K562 (cell line): ENCODE data around the gene JPT1. TPM values are rescaled to one million over a fixed set of nuclear protein-coding genes. Genes with fewer than 3 reads are reported as not detected.

Experiments used
- CBFB ChIP-seq: sonication (generic); formaldehyde crosslinking; IDR thresholded peaks from 2 replicates; pipeline ENCODE4 v1.4.0; 2020; ENCODE audit warnings: mild to moderate bottlenecking, missing genetic modification reagents
- L3MBTL2 ChIP-seq: fragments of 450-650 bp; IDR thresholded peaks from 2 replicates; pipeline ENCODE4 v1.6.1; 2016; ENCODE audit warnings: mild to moderate bottlenecking, moderate library complexity
- MEIS2 ChIP-seq: fragments of 450-650 bp; IDR thresholded peaks from 2 replicates; pipeline ENCODE4 v1.6.1; 2014; ENCODE audit warnings: mild to moderate bottlenecking; ENCODE audit not compliant: partially characterized antibody
- NBN ChIP-seq: fragments of 450-650 bp; IDR thresholded peaks from 2 replicates; pipeline ENCODE4 v1.6.1; 2016; ENCODE audit warnings: low read depth, mild to moderate bottlenecking
- PML ChIP-seq: IDR thresholded peaks from 2 replicates; pipeline ENCODE4 v1.6.1; 2012; ENCODE audit warnings: low read length, inconsistent platforms
- SMAD2 ChIP-seq: fragments of 150-350 bp; IDR thresholded peaks from 2 replicates; pipeline ENCODE4 v1.6.1; 2014; ENCODE audit warnings: low read depth, mild to moderate bottlenecking, low read length
- SMARCA5 ChIP-seq: fragments of 450-650 bp; IDR thresholded peaks from 2 replicates; pipeline ENCODE4 v1.6.1; 2016
- SMARCE1 ChIP-seq: fragments of 450-650 bp; IDR thresholded peaks from 2 replicates; pipeline ENCODE4 v1.7.1; 2016; ENCODE audit warnings: mild to moderate bottlenecking
- ZFX ChIP-seq: sonication (generic); formaldehyde crosslinking; IDR thresholded peaks from 2 replicates; pipeline ENCODE4 v1.8.0; 2022; ENCODE audit warnings: mild to moderate bottlenecking, missing genetic modification reagents, moderate library complexity
- ZNF766 ChIP-seq: fragments of 200-800 bp; sonication (Bioruptor generic); conservative IDR thresholded peaks from 2 replicates; pipeline ENCODE4 v1.6.1; 2016; ENCODE audit warnings: missing genetic modification characterization, missing compliant biosample characterization
- polyA plus RNA-seq, 8 experiments: library from polyadenylated mRNA; depleted of rRNA in 4 of 8; stranded (reverse) in 5 of 8; unstranded in 3 of 8; fragments of >200 nt; fragmentation: Nextera tagmentation in 2 of 8; fragmentation: Illumina TruSeq in 1 of 8; extraction: Ambion mirVana in 2 of 8; extraction: Trizol in 1 of 8; gene quantifications; 2 replicates each; pipeline versions ENCODE4 v1.2.1 to v1.2.3, GENCODE V29; 2011 to 2014; ENCODE audit warnings: inconsistent platforms in 1 of 8, missing spikeins in 1 of 8
- total RNA-seq, 7 experiments: library from RNA; depleted of rRNA in 6 of 7; stranded (reverse); fragments of >200 nt in 6 of 7; fragmentation: Illumina TruSeq in 2 of 7; extraction: Trizol in 2 of 7; gene quantifications; 2 replicates each; pipeline versions ENCODE4 v1.2.1 to v1.2.3, GENCODE V29; 2011 to 2021; ENCODE audit warnings: low replicate concordance in 1 of 7
- TF ChIP-seq, protein P1 (sequence below): fragments of 200-800 bp; sonication (Bioruptor generic); IDR thresholded peaks from 2 replicates; pipeline ENCODE4 v1.6.1; 2016; ENCODE audit warnings: missing genetic modification characterization, missing compliant biosample characterization
- TF ChIP-seq, protein P2 (sequence below): fragments of 200-800 bp; sonication (Bioruptor generic); IDR thresholded peaks from 2 replicates; pipeline ENCODE4 v1.6.1; 2017; ENCODE audit warnings: missing genetic modification characterization, missing compliant biosample characterization
- TF ChIP-seq, protein P3 (sequence below): sonication (generic); formaldehyde crosslinking; IDR thresholded peaks from 2 replicates; pipeline ENCODE4 v1.8.0; 2022; ENCODE audit warnings: missing genetic modification reagents, mild to moderate bottlenecking, moderate library complexity, borderline replicate concordance

Gene JPT1
- total and polyA plus RNA-seq, 9 of the 15 experiments (the other 6 are each of a cell fraction or from before 2014, with no cell fraction given) = 56.7 to 292 (median 144) TPM

DNA sequence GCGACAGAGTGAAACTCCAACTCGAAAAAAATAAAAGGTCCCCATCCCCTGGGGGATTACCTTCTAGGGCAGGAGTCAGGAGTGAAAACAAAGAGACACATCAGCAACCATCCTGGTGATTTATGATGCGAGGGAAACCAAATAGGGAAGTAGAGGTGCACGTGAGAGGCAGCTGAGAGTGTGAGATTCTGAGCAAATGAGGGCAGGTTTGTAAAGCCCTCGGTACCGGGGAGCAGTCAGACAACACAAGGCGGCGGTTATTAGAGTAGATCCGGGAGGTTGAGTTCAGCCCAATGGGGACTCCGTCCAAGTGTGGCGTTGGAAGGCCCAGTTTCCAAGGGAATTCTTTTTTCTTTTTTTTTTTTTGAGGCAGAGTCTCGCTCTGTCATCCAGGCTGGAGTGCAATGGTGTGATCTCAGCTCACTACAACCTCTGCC lies 51.9 kb downstream of the JPT1 start (continued):
- TF ChIP-seq, protein P1, sequence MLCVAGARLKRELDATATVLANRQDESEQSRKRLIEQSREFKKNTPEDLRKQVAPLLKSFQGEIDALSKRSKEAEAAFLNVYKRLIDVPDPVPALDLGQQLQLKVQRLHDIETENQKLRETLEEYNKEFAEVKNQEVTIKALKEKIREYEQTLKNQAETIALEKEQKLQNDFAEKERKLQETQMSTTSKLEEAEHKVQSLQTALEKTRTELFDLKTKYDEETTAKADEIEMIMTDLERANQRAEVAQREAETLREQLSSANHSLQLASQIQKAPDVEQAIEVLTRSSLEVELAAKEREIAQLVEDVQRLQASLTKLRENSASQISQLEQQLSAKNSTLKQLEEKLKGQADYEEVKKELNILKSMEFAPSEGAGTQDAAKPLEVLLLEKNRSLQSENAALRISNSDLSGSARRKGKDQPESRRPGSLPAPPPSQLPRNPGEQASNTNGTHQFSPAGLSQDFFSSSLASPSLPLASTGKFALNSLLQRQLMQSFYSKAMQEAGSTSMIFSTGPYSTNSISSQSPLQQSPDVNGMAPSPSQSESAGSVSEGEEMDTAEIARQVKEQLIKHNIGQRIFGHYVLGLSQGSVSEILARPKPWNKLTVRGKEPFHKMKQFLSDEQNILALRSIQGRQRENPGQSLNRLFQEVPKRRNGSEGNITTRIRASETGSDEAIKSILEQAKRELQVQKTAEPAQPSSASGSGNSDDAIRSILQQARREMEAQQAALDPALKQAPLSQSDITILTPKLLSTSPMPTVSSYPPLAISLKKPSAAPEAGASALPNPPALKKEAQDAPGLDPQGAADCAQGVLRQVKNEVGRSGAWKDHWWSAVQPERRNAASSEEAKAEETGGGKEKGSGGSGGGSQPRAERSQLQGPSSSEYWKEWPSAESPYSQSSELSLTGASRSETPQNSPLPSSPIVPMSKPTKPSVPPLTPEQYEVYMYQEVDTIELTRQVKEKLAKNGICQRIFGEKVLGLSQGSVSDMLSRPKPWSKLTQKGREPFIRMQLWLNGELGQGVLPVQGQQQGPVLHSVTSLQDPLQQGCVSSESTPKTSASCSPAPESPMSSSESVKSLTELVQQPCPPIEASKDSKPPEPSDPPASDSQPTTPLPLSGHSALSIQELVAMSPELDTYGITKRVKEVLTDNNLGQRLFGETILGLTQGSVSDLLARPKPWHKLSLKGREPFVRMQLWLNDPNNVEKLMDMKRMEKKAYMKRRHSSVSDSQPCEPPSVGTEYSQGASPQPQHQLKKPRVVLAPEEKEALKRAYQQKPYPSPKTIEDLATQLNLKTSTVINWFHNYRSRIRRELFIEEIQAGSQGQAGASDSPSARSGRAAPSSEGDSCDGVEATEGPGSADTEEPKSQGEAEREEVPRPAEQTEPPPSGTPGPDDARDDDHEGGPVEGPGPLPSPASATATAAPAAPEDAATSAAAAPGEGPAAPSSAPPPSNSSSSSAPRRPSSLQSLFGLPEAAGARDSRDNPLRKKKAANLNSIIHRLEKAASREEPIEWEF (CRISPR knock-in tag) = 0 out of 2 replicates have a peak, but pooled peaks have one; percentile 33
- TF ChIP-seq PML (no peak), L3MBTL2 (peak; percentile 98), ZNF766 (CRISPR knock-in tag) (0 out of 2 replicates have a peak, but pooled peaks have one; percentile 13), CBFB (CRISPR knock-in tag) (no peak), ZFX (CRISPR knock-in tag) (peak; percentile 41; the same call in 1 of the 2 replicates), SMARCE1 (peak; percentile 59; the same call in 1 of the 2 replicates), MEIS2 (peak; percentile 98), SMARCA5 (no peak), NBN (peak; percentile 37; the same call in 1 of the 2 replicates), SMAD2 (no peak)
- TF ChIP-seq, protein P2, sequence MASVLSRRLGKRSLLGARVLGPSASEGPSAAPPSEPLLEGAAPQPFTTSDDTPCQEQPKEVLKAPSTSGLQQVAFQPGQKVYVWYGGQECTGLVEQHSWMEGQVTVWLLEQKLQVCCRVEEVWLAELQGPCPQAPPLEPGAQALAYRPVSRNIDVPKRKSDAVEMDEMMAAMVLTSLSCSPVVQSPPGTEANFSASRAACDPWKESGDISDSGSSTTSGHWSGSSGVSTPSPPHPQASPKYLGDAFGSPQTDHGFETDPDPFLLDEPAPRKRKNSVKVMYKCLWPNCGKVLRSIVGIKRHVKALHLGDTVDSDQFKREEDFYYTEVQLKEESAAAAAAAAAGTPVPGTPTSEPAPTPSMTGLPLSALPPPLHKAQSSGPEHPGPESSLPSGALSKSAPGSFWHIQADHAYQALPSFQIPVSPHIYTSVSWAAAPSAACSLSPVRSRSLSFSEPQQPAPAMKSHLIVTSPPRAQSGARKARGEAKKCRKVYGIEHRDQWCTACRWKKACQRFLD (CRISPR knock-in tag) = no peak
- TF ChIP-seq, protein P3, sequence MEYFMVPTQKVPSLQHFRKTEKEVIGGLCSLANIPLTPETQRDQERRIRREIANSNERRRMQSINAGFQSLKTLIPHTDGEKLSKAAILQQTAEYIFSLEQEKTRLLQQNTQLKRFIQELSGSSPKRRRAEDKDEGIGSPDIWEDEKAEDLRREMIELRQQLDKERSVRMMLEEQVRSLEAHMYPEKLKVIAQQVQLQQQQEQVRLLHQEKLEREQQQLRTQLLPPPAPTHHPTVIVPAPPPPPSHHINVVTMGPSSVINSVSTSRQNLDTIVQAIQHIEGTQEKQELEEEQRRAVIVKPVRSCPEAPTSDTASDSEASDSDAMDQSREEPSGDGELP = peak; percentile 38; the same call in 1 of the 2 replicates
